NCI-H1105 (cell line): ENCODE measurements around the gene NEGR1.

Experiments
- DNase-seq: peaks from one replicate; lab custom pipeline; 2025; lab: John Stamatoyannopoulos, UW

The NEGR1 gene

DNA sequence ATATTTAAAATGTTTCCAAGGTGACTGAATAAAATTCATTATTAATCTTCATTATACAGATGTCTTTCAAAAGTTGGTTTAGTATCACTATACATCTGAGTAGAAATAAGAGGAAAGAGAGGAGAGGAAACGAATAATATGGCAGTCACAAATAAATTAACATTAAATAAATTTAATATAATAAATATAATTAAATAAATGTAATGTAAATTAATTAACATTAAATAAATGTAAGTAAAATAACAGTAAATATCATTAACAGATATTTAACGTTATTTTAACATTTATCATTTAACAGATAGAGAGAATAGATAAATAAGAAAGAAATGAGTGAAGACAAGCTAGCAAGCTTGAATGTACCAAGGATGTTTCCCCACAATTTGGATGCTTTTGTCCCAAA, 592.7 kb downstream of the NEGR1 start:
- DNase-seq = no peak

DNA sequence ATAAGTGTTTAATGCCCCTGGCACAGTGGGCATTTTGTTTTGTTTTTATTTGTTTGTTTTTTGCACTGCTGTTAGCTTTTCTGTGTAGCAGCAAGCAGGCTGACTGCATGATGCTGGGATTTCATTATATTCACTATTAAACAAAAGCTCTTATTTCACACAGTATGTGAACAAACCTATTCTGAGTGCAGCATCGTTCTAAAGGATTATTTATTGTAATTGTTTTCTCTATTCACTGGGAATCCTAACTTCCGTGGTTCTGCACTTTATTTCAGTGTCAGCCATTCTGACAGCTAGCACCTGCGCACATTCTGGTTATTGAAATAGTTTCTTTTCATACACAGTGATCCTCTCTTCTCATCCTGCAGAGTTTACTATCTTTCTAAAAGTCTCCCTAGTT, 595.0 kb downstream of the NEGR1 start:
- no peak for DNase-seq

DNA sequence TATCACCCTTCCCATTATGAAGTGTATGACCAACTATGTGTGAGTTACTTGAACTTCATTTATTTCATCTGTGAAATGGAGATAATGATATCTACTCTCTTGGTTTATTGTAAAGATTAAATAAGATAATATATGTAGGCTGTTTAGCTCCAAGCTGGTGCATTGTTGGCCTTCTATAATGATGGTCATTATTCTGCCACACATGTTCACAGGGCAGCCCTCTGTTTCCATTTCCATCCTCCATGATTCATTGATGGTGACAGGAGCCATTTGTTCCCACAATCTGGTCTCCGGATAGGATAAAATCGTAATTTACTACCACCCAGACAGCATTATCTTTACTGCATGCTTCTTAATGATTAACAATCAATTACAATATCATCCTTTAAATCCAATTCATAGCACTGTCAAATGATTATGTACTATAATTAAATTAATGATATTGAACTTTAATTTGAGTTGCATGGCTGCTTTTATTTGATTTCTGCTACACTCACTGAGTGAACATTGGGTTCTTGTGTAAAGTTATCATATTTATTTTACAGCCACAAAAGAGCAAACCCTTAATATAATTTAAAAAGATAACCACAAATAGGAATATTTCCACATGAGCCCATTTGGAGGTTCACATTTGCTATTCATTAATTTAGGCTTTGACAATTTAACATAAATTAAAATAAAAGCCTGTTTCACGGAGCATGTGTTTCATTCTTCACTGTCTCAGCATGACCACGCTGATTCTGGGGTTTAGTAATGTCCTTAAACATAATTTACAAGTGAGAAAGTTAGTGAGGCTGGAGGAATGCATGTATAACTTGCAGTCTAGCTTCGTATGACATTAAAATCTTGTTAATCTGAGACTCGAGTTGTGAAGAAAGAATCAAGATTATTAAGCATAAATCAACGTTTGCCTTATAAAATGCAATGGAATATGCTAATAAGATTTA, 605.1 kb downstream of the NEGR1 start:
- DNase-seq = no peak

DNA sequence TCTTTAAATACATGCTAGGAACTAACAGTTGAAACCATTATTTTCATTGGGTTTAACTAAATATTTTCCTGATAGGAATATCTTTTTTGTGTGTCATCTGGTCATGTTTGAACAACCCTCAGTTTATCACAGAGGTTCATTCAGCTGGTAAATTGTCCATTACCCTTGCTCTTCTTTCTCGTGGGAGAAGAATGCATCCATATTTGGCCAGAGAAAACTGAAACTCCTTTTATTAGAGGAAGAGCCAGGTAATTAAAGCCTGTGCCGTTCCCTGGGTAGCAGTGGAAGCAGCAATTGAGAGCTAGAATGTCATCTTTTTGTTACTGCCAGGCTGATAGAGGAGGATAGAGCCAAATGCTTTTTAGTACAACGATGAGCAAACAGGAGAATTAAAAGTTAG, 614.3 kb downstream of the NEGR1 start:
- peak; percentile 2 for DNase-seq

- peak; percentile 48 for DNase-seq
These were observed 615.1 kb downstream of the NEGR1 start for GRCh38 chr1:71667216-71667615.

- DNase-seq = no peak
These were observed 615.7 kb downstream of the NEGR1 start for GRCh38 chr1:71666609-71667008.

DNA sequence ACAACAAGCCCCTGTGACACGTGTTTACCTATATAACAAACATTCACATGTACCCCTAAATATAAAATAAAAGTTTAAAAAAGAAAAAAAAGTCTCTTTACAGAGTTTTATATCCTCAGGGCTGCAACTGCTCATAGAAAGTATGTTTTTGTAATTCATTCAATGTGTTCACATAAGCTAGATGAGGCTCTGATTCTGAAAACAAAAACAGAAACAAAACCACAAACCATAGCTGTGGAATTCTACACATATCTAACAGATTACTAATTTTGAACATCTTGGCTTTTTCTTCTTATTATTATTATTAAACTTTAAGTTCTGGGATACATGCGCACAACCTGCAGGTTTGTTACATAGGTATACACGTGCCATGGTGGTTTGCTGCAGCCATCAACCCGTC, 621.9 kb downstream of the NEGR1 start:
- DNase-seq = no peak

- DNase-seq = no peak
These were observed 624.3 kb downstream of the NEGR1 start for GRCh38 chr1:71657891-71658679.

DNA sequence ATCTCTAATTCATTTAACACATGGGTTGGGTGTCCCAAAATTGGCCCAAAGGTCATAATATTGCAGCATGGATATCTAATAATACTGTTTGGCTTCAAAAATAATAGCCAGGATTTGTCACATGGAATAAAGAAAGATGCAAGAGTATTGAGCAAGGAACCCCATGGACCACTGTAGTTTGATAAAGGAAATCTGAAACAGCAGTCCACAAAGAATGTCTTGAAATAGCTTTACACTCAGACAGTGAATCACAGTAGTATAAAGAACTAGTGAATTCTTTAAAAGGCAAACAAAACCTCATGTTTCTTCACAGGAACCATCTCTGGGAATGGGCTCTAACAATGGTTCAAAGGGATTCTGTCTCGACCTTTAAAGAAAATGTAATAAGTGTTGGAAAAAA, 625.4 kb downstream of the NEGR1 start:
- DNase-seq = no peak

GRCh38 chr1:71655604-71656003, 626.7 kb downstream of the NEGR1 start:
- no peak for DNase-seq

DNA sequence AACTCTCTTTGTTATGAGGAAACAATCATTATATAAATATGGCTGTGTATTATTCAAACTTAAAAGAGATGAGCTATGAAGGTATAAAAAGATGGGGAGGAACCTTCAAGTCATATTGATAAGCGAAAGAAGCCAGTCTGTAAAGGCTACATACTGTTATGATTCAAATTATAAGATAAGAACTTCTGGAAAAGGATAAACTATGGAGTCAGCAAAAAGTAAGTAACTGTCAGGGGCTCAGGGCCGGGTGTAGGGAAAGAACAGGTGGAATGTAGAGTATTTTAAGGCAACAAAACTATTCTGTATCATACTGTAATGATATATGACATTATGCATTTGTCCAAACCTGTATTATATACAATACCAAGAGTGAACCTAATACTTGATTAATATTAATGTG, 628.4 kb downstream of the NEGR1 start:
- DNase-seq = no peak

- DNase-seq = no peak
These were observed 631.1 kb downstream of the NEGR1 start for GRCh38 chr1:71651214-71651613.

DNA sequence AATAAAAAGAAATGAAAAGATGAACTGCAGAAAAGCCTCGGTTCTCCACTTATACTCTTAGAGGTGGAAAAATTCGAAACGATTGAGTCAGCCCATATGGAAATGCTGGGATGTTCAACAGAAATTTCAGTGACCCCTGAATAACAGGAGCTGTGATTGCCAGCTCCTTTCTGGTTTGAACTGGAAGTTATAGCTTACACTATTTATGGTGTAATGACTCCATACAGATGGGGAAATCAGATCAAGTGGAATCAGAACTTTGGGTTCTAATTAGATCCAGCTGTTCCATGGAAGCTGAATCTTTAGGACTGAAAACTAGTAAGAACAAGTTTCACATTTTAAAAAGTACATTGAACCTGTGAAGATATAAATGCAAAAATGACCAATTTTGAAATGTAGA, 632.2 kb downstream of the NEGR1 start:
- no peak for DNase-seq

DNA sequence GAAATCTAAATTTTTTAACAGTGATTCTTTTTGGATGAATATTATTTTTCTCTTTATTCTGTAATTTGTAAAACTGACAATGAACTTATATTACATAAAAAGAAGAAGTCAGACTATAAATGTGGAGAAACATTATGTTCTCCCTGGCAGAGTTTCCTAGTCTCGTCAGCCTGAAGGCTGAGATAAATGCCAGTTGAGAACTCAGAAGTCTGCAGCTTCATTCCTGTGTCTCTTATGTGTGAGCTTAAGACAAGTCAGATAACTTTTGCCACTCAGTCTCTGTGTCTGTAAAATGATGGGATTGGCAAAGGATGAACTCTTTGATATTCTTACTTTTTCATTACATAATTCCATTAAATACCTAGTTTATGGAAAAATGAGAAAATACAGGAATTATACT, 632.7 kb downstream of the NEGR1 start:
- no peak for DNase-seq

DNA sequence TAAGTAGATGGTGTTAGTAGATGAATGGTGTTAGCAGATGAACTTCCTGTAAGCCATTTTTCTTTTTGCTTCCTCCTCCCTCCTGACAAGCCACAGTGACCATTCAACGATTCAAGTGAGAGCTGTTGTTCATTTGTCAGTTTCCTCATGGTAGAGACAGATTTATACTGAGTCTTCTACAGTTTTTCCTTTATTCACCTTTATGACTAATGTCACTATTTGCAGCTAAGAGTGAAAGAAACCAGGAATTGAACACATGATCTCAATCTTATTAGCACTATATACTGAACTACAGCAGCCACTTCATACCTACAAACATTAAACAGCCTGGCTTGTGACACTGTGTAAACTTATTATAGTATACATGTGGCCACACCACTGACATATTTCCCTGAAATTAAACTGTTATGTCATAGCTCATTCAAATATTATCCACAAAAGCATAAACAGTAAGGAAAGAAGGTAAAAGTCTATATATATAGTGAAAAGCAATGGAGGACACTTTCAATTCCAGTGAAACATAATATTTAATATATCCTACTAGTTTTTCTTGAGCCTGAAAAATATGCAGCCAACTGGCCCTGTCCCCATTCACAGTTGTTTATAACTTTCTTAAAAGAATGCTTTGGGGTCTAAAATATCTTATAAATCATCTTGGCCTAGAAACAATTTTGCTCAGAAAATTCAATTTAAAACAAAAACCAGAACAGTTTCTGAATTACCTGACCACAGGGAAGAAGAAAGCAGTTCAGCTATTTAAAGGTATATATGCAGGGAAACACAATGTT, 634.6 kb downstream of the NEGR1 start:
- DNase-seq = no peak

DNA sequence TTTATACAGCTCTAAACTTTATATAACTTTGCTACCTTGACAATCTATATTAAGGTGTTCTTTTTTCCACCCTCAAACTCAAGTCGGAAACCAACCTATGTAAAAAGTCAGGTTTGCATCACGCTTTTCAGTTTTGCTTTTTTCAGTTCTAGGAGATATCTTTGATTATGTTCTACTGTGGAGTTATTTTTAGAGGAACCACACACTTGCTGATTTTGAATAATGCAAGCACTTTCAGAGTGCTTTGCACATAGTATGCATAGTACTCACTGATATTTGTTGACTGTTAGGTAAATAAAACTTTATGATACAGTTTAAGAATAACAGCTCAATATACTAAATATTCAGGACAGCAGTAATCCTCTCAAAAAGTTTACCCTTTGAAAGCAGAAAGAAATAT, 637.3 kb downstream of the NEGR1 start:
- DNase-seq = no peak

DNA sequence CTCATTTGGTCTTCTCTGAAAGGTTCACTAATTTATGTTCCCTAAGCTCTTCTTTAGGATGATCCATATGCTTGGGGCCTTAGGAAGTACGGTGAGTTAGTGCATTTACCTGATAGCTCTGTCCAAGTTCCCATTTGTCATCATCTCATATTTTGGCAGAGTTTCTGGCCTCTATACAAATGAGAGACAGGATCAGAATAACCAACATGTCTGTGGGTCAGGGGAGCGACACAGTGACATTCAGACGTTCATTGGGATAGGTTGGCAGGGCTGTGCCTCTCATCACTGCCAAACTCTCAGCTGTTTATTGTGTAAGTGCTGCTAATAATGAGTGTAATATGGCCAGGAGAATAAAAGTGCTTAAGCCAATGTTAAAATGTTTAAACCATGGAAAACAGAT, 640.4 kb downstream of the NEGR1 start:
- DNase-seq = no peak

DNA sequence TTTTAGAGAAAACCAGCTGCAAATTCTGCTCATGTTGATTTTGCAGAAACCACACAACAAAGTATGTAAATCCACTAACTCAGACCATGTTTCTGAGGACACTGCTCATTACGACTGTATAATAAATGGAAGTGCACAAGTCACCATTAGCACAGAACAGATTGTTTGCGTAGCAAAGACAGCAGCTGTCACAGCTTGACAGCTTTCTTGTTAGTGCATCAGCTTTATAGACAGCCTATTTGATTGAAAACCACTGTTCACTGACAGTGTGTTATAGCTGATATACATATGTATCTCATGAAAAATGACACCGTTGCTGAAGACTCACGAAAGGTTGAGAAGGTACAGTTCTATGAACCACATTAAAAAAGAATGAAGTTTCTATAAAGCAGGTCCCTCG, 641.3 kb downstream of the NEGR1 start:
- no peak for DNase-seq

GRCh38 chr1:71640116-71640515, 642.2 kb downstream of the NEGR1 start:
- DNase-seq = no peak

DNA sequence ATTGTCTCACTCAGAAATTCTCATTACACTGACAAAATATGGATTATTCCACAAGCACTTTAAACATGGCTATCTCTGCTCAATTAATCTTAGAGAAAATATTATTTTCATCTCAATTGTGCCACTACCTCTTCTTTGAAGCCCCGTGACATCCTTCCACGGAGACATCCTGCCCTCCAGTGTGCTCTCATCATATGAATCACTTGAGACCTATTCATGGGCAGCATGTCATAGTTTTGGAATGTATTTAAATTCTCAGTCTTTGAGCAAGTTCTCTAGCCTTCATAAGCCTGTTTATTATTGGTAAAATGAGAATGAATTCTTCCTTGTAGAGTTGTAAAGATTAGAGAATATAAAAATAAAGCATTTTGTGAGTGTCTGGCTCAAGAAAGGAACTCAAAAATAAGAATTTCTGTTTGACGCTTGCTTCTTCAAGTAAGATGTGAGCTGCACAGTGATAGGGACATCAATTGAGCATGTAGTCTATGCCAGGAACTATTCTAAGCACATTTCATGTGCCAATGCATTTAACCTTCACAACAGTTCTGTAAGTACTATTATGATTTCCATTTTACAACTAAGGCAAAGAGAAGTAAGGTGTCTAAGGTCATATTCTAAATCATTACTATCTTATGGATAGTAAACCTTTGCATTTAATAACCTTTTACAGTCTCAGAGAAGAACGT, 644.1 kb downstream of the NEGR1 start:
- no peak for DNase-seq

DNA sequence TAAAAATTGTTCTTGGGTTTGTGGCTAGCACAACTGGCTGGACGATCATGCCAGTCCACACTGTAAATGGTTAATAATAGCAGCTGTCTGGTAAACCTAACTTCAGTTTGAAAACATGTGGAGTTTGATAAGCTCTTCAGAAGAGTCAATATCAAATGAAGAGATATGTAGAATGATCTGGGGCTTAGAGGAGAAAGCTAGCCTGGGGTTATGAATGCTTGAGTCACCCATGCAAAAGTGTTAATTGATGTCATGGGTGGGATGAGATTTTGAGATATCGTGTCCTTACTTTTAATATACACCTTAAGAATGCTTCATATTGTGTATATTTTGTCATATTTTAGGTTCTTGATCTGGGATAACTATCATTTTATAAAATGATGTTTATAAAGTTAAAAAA, 646.8 kb downstream of the NEGR1 start:
- DNase-seq = no peak

- DNase-seq = no peak
These were observed 648.2 kb downstream of the NEGR1 start for GRCh38 chr1:71634159-71634558.
